ENCODE results near the gene NELFA.

Gene NELFA

DNA sequence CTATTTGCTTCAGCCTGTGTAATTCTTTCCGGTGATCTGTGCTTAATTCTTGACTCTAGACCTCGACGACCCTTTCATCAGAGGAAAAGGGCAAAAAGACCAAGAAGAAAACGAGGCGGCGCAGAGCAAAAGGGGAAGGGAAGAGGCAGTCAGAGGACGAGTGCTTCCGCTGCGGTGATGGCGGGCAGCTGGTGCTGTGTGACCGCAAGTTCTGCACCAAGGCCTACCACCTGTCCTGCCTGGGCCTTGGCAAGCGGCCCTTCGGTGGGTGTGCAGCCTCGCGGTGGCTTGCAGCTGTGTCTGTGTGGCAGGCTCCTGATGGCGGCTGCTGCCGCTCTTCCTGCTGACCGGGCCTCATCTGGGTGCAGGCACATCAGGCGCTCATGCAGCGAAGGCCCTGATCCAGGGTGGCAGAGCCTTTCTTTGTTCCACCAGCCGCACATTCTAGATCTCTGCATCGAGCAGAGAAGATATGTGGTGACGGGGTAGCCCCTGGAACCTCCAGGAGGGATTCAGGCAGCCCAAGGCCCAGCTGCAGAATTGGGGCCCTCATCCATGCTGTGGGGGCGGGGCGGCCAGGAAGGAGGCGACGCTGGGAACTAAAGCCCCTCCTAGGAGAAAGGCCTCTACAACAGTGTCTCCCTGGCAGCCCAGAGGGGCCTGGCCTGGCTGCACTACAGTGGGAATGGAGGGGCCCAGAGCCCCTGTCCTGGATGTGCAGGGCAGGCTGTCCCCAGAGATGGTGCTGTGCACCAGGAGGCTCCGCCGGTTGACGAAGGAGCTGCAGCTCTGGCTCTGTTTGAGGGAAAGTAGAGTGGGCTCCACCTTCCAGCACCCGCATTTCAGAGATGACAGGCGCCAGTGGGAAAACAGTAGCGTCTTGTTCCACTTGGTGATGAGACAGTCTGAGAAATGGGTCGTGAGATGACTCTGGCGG, 32.1 kb downstream of the NELFA start:
- no peak overlapping the region for H3K27ac ChIP-seq
- TF ChIP-seq, protein P1, sequence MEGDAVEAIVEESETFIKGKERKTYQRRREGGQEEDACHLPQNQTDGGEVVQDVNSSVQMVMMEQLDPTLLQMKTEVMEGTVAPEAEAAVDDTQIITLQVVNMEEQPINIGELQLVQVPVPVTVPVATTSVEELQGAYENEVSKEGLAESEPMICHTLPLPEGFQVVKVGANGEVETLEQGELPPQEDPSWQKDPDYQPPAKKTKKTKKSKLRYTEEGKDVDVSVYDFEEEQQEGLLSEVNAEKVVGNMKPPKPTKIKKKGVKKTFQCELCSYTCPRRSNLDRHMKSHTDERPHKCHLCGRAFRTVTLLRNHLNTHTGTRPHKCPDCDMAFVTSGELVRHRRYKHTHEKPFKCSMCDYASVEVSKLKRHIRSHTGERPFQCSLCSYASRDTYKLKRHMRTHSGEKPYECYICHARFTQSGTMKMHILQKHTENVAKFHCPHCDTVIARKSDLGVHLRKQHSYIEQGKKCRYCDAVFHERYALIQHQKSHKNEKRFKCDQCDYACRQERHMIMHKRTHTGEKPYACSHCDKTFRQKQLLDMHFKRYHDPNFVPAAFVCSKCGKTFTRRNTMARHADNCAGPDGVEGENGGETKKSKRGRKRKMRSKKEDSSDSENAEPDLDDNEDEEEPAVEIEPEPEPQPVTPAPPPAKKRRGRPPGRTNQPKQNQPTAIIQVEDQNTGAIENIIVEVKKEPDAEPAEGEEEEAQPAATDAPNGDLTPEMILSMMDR (IDR thresholded peaks at IDR 0.05), result no peak
- no peak for TF ChIP-seq ZFX (IDR thresholded peaks at IDR 0.05; ENCODE audit: borderline replicate concordance)

DNA sequence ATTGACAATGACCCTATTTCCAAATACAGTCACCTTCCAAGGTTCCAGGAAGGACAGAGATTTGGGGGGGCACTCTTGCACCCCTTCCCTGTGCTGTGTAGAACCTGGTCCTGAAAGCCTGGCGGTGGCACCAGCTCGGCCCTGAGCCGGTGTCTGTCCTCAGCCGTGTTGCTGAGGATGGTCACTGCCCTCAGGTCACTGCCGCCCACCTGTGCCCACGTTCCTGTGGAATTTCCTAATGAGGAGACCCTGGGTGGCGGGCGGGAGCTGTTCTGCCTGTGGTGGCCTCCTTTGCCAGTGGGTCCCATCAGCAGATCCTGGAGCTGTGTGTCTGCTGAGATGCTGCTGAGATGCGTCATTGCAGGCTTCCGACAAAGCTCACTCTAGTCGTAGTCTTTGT, 32.9 kb downstream of the NELFA start:
- no peak overlapping the region for H3K27ac ChIP-seq
- TF ChIP-seq, protein P1 (IDR thresholded peaks at IDR 0.05), result no peak
- no peak for TF ChIP-seq ZFX (IDR thresholded peaks at IDR 0.05; ENCODE audit: borderline replicate concordance)

DNA sequence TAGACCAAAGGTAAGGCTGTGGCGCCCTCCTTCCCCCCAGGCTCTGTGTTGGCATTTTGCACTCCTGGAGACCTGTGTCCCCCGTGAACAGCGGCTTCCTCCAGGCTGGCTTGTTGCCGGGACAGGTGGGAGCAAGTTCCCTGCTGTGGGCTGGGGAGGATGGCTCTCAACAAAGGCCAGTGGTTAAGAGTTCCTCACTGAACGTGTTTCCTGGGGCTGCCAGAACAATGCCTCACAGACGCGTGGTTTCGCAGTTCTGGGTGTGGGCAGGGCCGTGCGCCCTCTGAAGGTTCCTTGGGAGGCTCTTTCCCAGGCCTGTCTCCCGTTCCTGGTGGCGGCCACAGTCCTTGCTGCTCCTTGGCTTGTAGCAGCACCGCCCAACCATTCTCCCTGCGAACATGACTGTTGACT, 33.4 kb downstream of the NELFA start:
- no peak for TF ChIP-seq ZFX (IDR thresholded peaks at IDR 0.05; ENCODE audit: borderline replicate concordance)
- TF ChIP-seq, protein P1 (IDR thresholded peaks at IDR 0.05), result no peak
- H3K27ac ChIP-seq, result no peak overlapping the region

DNA sequence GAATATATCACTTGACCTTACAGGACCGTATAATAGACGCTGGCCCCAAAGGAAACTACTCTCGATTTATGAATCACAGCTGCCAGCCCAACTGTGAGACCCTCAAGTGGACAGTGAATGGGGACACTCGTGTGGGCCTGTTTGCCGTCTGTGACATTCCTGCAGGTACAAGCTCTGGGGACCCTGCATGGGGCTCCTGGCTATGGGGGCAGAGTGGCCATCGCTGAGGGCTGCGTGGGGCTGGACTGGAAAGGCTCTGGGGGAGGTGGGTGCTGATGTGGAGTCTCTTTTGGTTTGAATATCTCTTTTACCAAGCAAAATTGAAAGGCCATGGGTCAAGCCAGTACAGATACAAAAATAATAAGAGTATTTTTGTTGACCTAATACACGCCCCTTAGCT, 33.9 kb downstream of the NELFA start:
- TF ChIP-seq, protein P1 (IDR thresholded peaks at IDR 0.05), result no peak
- no peak for TF ChIP-seq ZFX (IDR thresholded peaks at IDR 0.05; ENCODE audit: borderline replicate concordance)
- no peak overlapping the region for H3K27ac ChIP-seq

DNA sequence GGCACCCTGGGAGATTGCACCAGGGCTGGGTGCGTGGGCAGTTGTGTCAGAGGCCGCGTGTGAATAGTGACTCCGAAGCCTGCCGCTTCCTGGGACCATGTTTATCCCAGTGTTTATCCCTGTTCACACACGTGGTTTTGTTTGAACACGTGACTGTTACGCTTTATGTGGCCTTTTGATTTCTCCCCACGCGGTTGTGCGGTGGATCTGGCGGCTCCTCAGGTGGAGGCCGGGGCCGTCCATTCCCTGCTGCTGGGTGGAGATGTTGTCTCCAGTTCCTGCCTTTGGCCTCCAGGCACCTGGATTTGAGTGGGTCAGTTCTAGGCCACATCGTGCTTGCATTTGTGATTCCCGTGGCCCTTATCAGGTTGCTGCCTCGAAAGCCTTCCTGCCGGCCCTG, 35.1 kb downstream of the NELFA start:
- no peak overlapping the region for H3K27ac ChIP-seq
- TF ChIP-seq, protein P1 (IDR thresholded peaks at IDR 0.05), result no peak
- TF ChIP-seq ZFX (IDR thresholded peaks at IDR 0.05; ENCODE audit: borderline replicate concordance), result no peak

DNA sequence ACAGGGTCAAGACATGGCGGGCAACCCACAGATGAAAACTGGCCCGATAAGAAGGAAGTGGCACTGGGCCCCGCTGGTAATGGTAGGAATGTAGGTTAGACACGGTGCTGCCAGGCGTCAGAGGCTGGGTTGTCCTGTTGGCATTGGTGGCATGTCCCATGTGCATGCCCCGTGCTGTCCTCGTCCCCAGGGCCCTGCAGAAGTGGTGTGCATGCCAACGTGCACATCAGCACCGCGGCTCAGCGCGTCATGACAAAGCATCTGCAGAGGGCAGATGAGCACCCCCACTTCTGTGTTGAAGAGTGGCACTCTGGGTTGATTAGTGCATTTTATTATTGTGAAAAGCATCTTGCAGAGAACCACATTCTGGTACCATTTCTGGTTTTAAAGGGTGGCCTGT, 35.6 kb downstream of the NELFA start:
- TF ChIP-seq, protein P1 (IDR thresholded peaks at IDR 0.05), result no peak
- TF ChIP-seq ZFX (IDR thresholded peaks at IDR 0.05; ENCODE audit: borderline replicate concordance), result no peak
- H3K27ac ChIP-seq, result no peak overlapping the region

DNA sequence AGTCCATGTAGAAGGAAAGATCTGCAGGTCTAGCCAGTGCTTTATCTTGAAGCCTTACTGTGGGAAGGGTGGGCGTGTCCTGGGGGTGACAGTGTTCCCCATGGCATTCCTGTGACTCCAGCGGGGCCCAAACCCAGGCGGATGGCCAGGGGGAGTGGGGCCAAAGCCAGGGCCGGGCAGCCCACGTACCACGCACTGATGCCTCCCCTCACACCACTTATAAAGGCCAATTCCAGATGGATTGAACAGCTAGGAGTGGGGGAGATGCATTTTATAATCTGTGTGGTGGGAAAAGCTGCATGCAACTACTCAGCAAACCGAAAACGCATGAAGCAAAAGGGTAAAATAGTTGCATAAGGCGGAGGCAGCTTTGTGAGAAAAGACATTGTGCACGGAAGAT, 36.4 kb downstream of the NELFA start:
- TF ChIP-seq, protein P1 (IDR thresholded peaks at IDR 0.05), result no peak
- TF ChIP-seq ZFX (IDR thresholded peaks at IDR 0.05; ENCODE audit: borderline replicate concordance), result no peak
- H3K27ac ChIP-seq, result no peak overlapping the region

All from 22Rv1 (cell line).